CD1c-positive myeloid dendritic cell (primary cell): ENCODE measurements around the gene MEN1.
A peak's percentile ranks its signal among the peaks of the same experiment; 100 is the strongest.
"Not testable (repeated sequence)": the region's sequence is repeated elsewhere in the genome, so short reads cannot be mapped to it uniquely, and the experiment has no call there.

Experiments
- DNase-seq: peaks from one replicate; pipeline ENCODE4 v3.0.0-alpha.2; 2016; ENCODE audit errors: extremely low spot score

The MEN1 gene

DNA sequence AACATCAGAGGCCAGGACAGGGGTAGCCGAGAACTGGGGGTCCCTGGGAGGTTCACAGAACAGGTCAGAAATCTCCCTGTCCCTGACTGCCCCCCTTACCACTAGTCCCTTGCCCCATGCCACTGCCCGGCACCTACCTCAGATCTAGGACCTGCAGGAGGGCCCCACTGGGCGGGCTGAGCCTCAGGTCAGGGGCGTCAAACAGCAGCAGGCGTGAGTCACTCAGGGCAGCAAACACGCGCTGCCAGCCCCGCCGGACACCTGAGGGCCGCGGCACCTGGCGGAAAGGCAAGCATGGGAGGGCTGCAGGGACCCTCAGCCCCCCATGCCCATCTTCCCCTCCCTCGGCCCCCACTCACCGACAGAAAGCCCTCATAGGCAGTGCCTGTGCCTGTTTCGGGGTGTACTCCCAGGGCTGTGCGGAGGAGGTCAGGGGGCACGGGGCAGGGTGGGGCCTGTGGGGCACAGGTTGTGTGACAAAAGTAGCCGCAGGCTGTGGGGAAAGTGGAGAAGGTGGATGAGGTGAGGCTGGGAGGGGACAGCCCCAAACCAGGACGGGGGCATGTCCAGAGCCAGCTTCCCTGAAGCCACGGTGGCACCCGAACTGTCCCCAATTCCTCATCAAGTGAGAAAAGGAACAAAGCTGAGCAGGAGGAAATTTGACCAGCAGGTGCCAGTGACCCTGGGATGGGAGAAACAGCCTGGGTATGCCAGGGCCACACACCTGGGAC lies 22.3 kb upstream of the MEN1 start:
- DNase-seq, result no peak

DNA sequence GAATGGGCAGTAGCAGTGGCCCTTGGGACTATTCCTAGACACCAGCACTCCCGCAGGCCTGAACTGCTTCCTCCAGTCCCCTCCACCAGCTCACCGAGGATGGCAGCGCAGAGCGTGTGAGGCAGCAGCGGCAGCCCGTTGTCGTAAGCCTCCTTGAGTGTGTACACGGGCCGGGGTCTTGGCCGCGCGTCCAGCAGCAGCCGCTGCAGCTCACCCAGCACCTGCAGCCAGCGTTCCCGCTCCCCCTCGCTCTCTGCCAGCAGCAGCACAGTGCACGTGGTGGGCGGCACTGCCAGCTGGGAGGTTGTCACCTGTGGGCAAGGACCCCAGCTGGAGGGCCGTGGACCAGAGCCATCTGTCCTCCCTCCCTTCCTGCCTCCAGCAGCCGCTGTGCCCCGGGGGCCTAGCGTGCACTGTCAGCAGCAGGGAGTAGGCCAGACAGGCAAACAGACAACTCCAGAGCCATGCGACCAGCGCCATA lies 21.1 kb upstream of the MEN1 start:
- no peak for DNase-seq

GRCh38 chr11:64829536-64830251 lies 19.3 kb upstream of the MEN1 start:
- no peak for DNase-seq

DNA sequence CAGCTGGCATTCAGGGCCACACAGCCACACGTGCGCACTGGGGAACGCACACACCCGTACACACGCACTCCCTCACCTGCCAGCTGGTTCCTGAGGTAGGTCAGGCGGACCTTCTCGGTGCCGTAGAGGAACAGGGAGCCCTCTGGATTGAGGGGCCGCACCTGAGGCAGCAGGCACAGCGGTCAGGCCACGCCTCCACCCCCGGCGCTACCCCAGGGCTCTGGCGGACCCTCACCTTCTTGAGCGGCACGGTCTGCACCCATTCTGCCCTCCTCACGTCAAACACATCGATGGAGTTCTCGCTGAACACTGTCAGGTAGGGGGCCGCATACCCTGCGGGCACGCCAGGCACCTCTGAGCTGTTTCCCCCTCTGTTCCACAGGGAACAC lies 17.1 kb upstream of the MEN1 start:
- DNase-seq, result no peak

DNA sequence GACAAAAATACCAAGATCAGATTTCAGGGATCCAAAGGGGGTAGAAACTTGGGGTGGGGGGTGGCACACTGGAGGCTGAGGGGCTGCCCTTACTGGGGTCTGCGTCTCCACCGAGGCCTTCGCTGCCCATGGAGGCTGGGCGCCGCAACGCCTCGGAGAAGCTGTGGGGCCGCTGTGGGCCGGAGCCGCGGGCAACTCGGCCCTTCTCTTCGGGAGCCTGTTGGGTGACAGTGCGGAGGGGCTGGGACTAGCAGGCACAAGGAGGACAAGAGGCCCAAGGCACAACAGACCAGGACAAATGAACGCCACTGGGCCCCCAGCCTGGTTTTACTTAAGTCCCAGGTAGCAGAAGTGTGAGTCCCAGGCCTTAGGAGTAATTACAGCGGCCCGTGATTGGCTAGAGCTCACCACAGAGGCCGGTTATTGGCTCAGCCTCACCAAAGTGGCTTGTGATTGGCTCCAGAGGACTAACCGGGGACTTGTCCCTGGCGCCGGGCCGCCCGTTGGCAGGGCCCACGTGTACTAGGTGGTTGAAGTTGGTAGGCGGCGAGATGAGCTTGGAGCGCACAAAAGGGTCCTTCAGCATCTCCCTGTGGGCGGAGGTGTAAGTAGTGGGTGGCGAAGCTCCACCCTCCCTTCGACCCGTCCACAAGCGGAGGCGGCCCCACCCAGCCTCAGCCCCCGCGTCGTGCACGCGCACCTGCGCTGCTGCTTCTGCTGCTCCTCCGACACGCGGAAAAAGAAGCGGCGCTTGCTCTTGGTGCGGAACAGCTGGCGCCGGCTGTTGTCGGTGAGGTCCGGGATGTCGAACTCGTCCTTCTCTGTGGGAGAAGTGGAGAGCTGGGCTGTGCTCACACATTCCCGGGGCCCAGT lies 16.5 kb upstream of the MEN1 start:
- no peak for DNase-seq

DNA sequence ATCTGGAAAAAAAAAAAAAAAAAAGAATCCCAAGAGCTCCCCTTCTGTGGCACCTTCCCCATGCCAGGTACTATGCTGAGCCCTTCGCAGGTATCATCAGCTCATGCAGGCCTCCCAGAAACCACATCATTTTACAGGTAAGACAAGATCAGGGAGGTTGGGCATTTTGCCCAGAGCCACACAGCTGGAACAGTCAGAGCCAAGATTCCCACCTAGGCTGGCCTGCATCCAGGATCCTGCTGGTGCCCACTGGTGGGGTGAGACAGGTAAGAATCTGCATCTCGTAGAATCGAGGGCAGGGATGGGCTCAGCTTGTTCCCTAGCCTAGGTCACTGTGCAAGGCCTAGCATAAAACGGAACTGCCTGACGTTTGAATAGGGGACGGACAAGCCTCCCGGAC lies 15.7 kb upstream of the MEN1 start:
- no peak for DNase-seq

- no peak for DNase-seq
Observed at GRCh38 chr11:64823568-64824119, 13.3 kb upstream of the MEN1 start.

DNA sequence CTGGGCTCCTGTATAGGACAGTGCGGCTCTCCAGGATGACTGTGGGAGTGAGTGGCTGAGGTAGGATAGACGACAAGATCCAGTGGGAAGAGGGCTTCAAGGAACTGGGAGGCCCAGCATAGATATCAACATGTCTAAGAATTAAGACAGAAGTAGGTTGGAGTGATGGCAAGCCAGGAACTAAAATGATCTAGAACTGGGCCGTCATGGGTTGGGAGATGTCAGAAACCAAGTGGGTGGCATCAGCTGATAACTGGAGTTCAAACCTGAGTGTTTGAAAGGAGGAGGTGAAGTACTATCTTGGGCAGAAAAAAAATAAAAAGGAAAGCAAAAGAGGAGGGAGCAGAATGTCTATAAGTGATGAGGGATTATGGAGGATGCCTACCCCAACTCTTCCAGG lies 7.1 kb upstream of the MEN1 start:
- no peak for DNase-seq

DNA sequence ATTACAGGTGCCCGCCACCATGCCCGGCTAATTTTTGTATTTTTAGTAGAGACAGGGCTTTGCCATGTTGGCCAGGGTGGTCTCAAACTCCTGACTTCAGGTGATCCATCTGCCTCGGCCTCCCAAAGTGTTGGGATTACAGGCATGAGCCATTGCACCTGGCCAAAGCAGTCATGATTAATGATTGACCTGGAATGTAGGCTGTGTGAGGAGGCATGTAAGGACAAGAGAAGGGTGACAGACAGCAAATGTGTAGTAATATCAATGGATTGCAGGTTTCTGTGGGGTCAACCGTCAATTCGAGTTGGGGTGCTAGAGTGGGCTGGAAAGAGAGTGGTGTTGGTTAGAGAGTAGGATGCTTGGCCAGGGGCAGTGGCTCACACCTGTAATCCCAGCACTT lies 5.1 kb upstream of the MEN1 start:
- DNase-seq, result not testable (repeated sequence)

- DNase-seq, result no peak
Observed at GRCh38 chr11:64814712-64815187, 4.4 kb upstream of the MEN1 start.

- DNase-seq, result no peak
Observed at GRCh38 chr11:64813826-64814225, 3.5 kb upstream of the MEN1 start.

DNA sequence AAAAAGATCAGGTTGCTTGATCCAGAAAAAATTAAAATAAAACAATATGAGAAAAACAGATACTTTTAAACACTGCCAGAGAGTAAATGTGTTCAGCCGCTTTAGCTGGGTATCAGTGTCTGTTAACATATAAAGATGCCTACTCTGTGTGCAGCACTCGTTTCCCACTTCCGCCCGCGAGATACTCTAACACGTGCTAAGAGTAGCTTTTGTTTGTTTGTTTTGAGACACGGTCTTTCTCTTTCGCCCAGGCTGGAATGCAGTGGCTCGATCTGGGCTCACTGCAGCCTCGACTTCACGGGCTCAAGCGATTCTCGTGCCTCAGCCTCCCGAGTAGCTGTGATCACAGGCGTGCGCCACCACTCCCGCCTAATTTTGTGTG lies 531 bp upstream of the MEN1 start:
- DNase-seq, result peak; percentile 30

DNA sequence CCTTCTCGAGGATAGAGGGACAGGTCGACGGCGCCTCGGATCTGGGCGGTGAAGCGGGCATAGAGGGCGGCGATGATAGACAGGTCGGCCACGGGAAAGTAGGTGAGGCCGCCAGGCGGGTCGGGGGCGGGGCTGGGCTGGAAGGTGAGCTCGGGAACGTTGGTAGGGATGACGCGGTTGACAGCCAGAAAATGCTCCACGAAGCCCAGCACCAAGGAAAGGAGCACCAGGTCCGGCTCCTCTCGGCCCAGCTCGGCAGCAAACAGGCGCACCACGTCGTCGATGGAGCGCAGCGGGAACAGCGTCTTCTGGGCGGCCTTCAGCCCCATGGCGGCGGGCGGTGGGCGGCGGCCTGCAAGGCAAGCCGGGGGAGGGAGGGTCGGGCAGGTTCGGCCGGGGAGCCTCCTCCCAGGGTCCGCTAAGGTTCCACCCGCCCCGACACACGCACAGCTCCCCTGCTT lies 540 bp downstream of the MEN1 start:
- peak; percentile 6 for DNase-seq

- DNase-seq, result no peak
Observed at GRCh38 chr11:64805481-64805880, 4.9 kb downstream of the MEN1 start.

- DNase-seq, result no peak
Observed at GRCh38 chr11:64804346-64805210, 5.8 kb downstream of the MEN1 start.

DNA sequence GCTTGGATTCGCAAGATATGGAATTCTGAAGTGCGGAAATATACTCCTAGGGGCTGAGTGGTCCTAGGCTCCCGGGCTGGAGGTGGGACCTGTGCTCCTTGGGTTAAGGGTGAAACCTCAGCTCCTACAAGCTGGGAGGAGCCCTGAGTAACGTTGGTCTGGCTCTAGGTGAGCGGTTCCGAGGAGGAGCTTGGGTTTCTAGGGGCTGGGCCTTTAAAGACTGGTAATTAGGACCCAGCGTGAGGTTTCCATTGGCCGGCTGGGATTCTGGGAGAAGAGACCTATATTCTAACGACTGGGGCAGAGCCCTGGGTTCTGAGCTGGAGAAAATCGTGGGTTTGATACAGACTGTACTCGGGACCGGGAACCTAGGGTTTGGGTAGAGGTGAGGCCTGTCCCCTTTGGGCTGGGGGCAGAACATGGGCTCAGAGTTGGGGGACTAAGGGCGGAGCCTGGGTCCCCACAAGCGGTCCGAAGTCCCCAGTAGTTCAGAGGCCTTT lies 6.5 kb downstream of the MEN1 start:
- DNase-seq, result no peak

DNA sequence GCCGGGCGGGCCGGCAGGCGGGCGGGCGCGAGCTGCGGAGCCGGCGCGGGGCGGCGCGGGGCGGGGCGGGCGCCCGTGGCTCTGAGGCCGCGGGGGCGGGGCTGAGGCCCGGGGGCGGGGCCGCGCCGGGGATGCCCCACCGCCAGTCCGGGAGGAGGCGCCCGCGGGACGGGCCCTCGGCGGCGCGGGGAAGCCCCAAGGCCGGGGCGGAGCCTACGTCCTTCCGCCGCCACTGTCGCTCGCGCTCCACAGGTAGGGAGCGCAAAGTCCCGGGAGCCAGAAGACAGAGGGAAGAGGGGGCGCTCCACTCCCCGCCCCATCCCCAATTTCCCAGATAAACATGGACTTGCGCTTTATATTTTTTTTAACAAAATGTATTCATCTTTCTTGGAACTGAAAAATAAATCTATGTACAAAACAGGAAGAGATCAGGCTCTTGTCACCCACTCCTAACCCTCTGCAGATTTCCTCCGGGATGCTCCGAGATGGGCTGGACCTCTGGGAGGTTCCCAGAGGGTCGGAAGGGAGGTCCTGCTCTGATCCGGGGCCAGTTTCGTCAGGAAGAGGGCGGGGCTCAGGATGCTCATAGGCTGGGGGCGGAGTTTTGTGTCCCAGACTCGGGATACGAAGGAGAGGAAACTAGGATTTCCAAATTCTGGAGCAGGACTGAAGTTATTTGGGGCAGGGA lies 7.0 kb downstream of the MEN1 start, which contains the start of gene MAP4K2:
Gene MAP4K2, minus strand, starts transcription at position 57 of the 688 bp plus-strand sequence. CDS start 65 bp downstream, outside the sequence.
- peak; percentile 94 for DNase-seq

DNA sequence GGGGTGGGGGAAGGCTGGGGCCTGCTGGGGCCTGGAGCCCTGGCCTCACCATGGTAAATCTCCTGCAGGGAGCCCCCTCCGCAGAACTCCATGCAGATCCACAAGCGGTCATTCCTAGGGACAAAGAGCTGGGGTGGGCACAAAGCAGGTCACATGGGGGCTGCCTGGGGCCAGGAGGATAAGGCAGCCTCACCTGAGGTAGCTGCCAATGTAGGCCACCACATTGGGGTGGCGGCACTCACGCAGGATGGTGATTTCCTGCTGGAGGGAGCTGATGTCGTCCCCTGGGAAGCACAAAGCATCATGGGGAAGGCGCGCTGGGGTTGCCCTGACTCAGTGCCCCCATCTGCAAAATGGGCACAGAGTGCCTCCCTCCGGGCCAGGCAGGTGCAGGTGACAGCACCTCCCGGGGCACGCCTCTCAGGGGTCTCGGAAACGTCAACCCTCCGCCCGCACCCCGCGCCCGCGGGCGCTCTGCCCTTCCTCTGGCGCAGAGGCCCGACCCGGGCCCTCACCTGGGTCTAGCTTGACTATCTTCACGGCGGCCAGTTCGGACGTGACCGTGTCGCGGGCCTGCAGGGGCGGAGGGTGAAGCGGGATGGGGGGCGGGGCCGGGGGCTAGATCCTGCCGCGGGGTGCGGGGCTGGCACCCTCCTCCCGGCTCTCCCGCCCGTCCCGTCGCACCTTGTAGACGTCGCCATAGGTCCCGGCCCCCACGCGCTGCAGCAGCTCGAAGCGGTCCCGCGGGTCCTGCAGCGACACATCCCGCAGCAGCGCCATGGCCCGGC lies 7.8 kb downstream of the MEN1 start:
- no peak for DNase-seq
